BLaER1 treated with 17β-estradiol and CSF1 and Interleukin-3, amounts not matched to agents 10 nM and 100 nM (cell line): ENCODE data around the gene GRWD1.
"Not testable (repeated sequence)": the region's sequence is repeated elsewhere in the genome, so short reads cannot be mapped to it uniquely, and the experiment has no call there.

Experiments used
- H3K27ac ChIP-seq, 11 experiments: shearing (Covaris generic); formaldehyde crosslinking; 2 replicates each; pipeline ENCODE4 v1.8.1; 2022
- H3K27me3 ChIP-seq, 11 experiments: shearing (Covaris generic); formaldehyde crosslinking; 2 replicates each; pipeline ENCODE4 v1.8.1; 2022
- H3K36me3 ChIP-seq, 11 experiments: shearing (Covaris generic); formaldehyde crosslinking; 2 replicates each; pipeline ENCODE4 v1.8.1; 2022
- H3K4me1 ChIP-seq, 10 experiments: shearing (Covaris generic); formaldehyde crosslinking; 2 replicates each; pipeline ENCODE4 v1.8.1; 2022
- H3K4me2 ChIP-seq, 11 experiments: shearing (Covaris generic); formaldehyde crosslinking; 2 replicates each; pipeline ENCODE4 v1.8.1; 2022
- H3K4me3 ChIP-seq, 10 experiments: shearing (Covaris generic); formaldehyde crosslinking; 2 replicates each; pipeline ENCODE4 v1.8.1; 2022
- H3K9ac ChIP-seq, 11 experiments: shearing (Covaris generic); formaldehyde crosslinking; 2 replicates each; pipeline ENCODE4 v1.8.1; 2022
- H3K9me3 ChIP-seq, 11 experiments: shearing (Covaris generic); formaldehyde crosslinking; replicated peaks in 1 of 11; 2 replicates each; pipeline ENCODE4 v1.8.1; 2022
- H4K20me1 ChIP-seq, 11 experiments: shearing (Covaris generic); formaldehyde crosslinking; 2 replicates each; pipeline ENCODE4 v1.8.1; 2022
- Cebpa-rat ChIP-seq, 11 experiments: shearing (Covaris generic); IDR thresholded peaks; 2 replicates each; pipeline ENCODE4 v1.8.1; 2022

Gene GRWD1

DNA sequence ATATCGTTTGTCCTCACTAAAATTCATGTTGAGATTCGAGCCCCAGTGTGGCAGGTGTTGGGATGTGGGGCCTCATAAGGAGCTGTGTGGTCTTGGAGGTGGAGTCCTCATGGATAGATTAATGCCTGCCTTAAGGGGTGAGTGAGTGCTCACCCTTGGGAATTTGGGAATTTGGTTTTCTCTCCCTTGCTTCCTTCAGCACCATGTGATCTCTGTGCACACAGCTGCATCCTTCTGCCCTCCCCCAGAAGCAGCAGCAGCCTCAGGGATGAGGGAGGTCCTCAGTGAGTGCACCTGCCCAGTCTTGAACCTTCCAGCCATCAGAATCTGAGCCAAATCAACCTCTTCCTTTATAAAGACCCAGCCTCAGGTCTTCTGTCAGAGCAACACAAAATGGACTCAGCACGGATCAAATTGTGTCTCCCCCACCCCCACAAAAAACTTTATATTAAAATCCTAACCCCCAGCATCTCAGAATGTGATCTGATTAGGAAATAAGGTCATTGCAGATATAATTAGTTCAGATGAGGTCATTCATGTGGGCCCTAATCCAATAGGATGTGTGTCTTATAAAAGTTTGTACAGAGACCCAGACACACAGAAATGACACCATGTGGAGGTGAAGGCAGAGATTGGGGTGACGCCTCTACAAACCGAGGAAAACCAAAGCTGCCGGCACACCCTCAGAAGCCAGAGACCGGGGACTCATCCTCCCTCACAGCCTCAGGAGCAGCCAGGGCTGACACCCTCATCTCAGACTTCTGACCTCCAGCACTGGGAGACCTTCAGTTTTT lies 36.3 kb downstream of the GRWD1 start:
- peak overlapping the region; percentile 92 to 100 (median 98); a peak in 21 of 22 replicates for H3K4me2 ChIP-seq
- peak overlapping the region in 8 of 11 experiments; percentile 7 to 76 (median 50); a peak in 11 of 22 replicates for H3K27ac ChIP-seq
- no peak for TF ChIP-seq Cebpa-rat (IDR thresholded peaks at IDR 0.05)
- no peaks in the 10 kb centered on the region for H3K9me3 ChIP-seq
- no peak overlapping the region; a peak in 1 of 20 replicates for H3K4me3 ChIP-seq
- peak overlapping the region in 8 of 11 experiments; percentile 3 to 70 (median 37); a peak in 12 of 22 replicates for H3K9ac ChIP-seq
- peaks cover 31 to 44% (median 36%) of the 10 kb centered on the region in 10 experiments for H3K4me1 ChIP-seq
- peaks cover 0 to 43% (median 16%) of the 10 kb centered on the region in 11 experiments; a peak in 14 of 22 replicates for H4K20me1 ChIP-seq
- H3K36me3 ChIP-seq, result peaks cover 10 to 28% (median 23%) of the 10 kb centered on the region in 11 experiments; a peak in 20 of 22 replicates
- H3K27me3 ChIP-seq, result no peaks in the 10 kb centered on the region

DNA sequence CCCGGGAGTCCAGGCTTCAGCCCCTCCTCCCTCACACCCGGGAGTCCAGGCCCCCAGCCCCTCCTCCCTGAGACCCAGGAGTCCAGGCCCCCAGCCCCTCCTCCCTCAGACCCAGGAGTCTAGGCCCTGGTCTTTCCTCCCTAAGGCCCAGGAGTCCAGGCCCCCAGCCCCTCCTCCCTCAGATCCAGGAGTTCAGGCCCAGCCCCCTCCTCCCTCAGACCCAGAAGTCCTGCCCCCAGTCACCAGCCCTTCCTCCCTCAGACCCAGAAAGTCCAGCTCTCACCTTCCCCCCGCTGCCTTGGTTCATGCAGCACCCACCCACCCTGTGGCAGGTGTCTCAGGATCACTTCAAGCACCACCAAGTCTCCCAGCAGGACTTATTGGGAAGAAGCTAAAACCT lies 37.5 kb downstream of the GRWD1 start:
- H3K27ac ChIP-seq, result no peak overlapping the region
- TF ChIP-seq Cebpa-rat (IDR thresholded peaks at IDR 0.05), result no peak
- H3K27me3 ChIP-seq, result no peaks in the 10 kb centered on the region
- peaks cover under 1 to 16% (median 11%) of the 10 kb centered on the region in 11 experiments; a peak in 17 of 22 replicates for H3K36me3 ChIP-seq
- no peak overlapping the region for H3K4me2 ChIP-seq
- H3K4me1 ChIP-seq, result peaks cover 31 to 48% (median 38%) of the 10 kb centered on the region in 10 experiments
- H4K20me1 ChIP-seq, result peaks cover 0 to 30% (median 12%) of the 10 kb centered on the region in 11 experiments; a peak in 11 of 22 replicates
- no peaks in the 10 kb centered on the region for H3K9me3 ChIP-seq
- H3K9ac ChIP-seq, result no peak overlapping the region
- no peak overlapping the region for H3K4me3 ChIP-seq

GRCh38 chr19:48484247-48484893 lies 38.6 kb downstream of the GRWD1 start:
- Histone ChIP-seq H4K20me1 (peaks cover 0 to 20% (median 7%) of the 10 kb centered on the region in 11 experiments; a peak in 11 of 22 replicates), H3K4me1 (peaks cover 31 to 46% (median 38%) of the 10 kb centered on the region in 10 experiments), H3K9ac (no peak overlapping the region), H3K36me3 (peaks cover 0 to 6% (median under 1%) of the 10 kb centered on the region in 11 experiments; a peak in 7 of 22 replicates), H3K9me3 (no peaks in the 10 kb centered on the region), H3K27me3 (no peaks in the 10 kb centered on the region), H3K4me2 (no peak overlapping the region), H3K4me3 (no peak overlapping the region), H3K27ac (no peak overlapping the region)
- TF ChIP-seq Cebpa-rat (IDR thresholded peaks at IDR 0.05), result no peak

GRCh38 chr19:48484931-48485612 lies 39.3 kb downstream of the GRWD1 start:
- Histone ChIP-seq H4K20me1 (peaks cover 0 to 16% (median 0%) of the 10 kb centered on the region in 11 experiments; a peak in 6 of 22 replicates), H3K27ac (no peak overlapping the region), H3K27me3 (peaks cover 0 to 3% (median 0%) of the 10 kb centered on the region in 11 experiments; a peak in 3 of 22 replicates), H3K36me3 (no peaks in the 10 kb centered on the region), H3K4me2 (no peak overlapping the region), H3K9me3 (no peaks in the 10 kb centered on the region), H3K4me1 (peaks cover 28 to 47% (median 39%) of the 10 kb centered on the region in 10 experiments), H3K4me3 (no peak overlapping the region), H3K9ac (no peak overlapping the region)
- no peak for TF ChIP-seq Cebpa-rat (IDR thresholded peaks at IDR 0.05)

- H3K9me3 ChIP-seq, H3K36me3 ChIP-seq, H3K4me2 ChIP-seq, H3K4me3 ChIP-seq, H3K9ac ChIP-seq, H3K27ac ChIP-seq: not testable (repeated sequence)
- H4K20me1 ChIP-seq, result peaks cover 0 to 13% (median 0%) of the 10 kb centered on the region in 11 experiments; a peak in 2 of 22 replicates
- TF ChIP-seq Cebpa-rat (IDR thresholded peaks at IDR 0.05), result 0 out of 22 replicates have a peak, but pooled peaks of 2 of the 11 experiments have one; percentile 9 to 16
- H3K4me1 ChIP-seq, result peaks cover 25 to 45% (median 36%) of the 10 kb centered on the region in 10 experiments
- peaks cover 0 to 17% (median 0%) of the 10 kb centered on the region in 11 experiments; a peak in 7 of 22 replicates for H3K27me3 ChIP-seq
Measured at GRCh38 chr19:48486706-48487105, 40.9 kb downstream of the GRWD1 start.

GRCh38 chr19:48487544-48487943 lies 41.8 kb downstream of the GRWD1 start:
- H3K27ac ChIP-seq, result no peak overlapping the region

DNA sequence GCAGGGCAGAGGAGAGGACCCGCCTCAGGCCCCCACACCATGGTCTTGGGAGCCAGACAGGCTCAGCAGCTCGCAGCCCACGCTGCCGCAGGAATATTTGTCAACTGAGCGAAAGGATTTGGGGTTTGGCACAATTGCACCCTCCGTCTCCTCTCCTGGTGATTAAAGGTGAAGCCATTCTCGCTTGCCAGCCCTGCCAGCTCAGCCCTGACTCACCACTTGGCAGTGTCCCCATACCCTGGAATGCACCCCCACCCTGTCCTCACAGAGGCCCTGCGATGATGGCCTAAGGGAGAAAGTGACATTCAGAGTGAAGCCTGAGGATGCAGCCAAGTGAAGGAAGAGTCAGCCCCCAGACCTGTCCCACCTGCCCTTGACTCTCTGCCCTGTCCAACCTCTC lies 42.2 kb downstream of the GRWD1 start:
- Histone ChIP-seq H3K4me3 (no peak overlapping the region), H3K36me3 (no peaks in the 10 kb centered on the region), H3K9me3 (no peaks in the 10 kb centered on the region), H3K27ac (no peak overlapping the region), H3K9ac (peak overlapping the region in 1 of 11 experiments; percentile 24; a peak in 1 of 22 replicates), H4K20me1 (peaks cover 0 to 13% (median 0%) of the 10 kb centered on the region in 11 experiments; a peak in 2 of 22 replicates), H3K4me1 (peaks cover 28 to 44% (median 37%) of the 10 kb centered on the region in 10 experiments), H3K4me2 (peak overlapping the region in 2 of 11 experiments; percentile 1 to 33; a peak in 2 of 22 replicates), H3K27me3 (peaks cover 0 to 17% (median 0%) of the 10 kb centered on the region in 11 experiments; a peak in 7 of 22 replicates)
- TF ChIP-seq Cebpa-rat (IDR thresholded peaks at IDR 0.05), result no peak

More at GRCh38 chr19:48487544-48487943, 41.8 kb downstream of the GRWD1 start:
- peaks cover 0 to 13% (median 0%) of the 10 kb centered on the region in 11 experiments; a peak in 2 of 22 replicates for H4K20me1 ChIP-seq
- H3K36me3 ChIP-seq, result no peaks in the 10 kb centered on the region
- peaks cover 0 to 17% (median 0%) of the 10 kb centered on the region in 11 experiments; a peak in 7 of 22 replicates for H3K27me3 ChIP-seq
- peaks cover 27 to 45% (median 36%) of the 10 kb centered on the region in 10 experiments for H3K4me1 ChIP-seq
- no peaks in the 10 kb centered on the region for H3K9me3 ChIP-seq
- no peak overlapping the region for H3K4me3 ChIP-seq
- H3K4me2 ChIP-seq, result 0 out of 22 replicates have a peak overlapping the region, but pooled peaks of 1 of the 11 experiments have one; percentile 33
- peak overlapping the region in 1 of 11 experiments; percentile 24; a peak in 1 of 22 replicates for H3K9ac ChIP-seq
- no peak for TF ChIP-seq Cebpa-rat (IDR thresholded peaks at IDR 0.05)

- not testable (repeated sequence) for H3K4me3 ChIP-seq, H3K36me3 ChIP-seq, H3K9me3 ChIP-seq, H3K27ac ChIP-seq
- peaks cover under 1 to 17% (median 1%) of the 10 kb centered on the region in 11 experiments; a peak in 20 of 22 replicates for H3K27me3 ChIP-seq
- peak overlapping the region in 1 of 11 experiments; percentile 24; a peak in 1 of 22 replicates for H3K9ac ChIP-seq
- H3K4me1 ChIP-seq, result peaks cover 28 to 44% (median 36%) of the 10 kb centered on the region in 10 experiments
- H4K20me1 ChIP-seq, result peaks cover 0 to 13% (median 0%) of the 10 kb centered on the region in 11 experiments; a peak in 2 of 22 replicates
- H3K4me2 ChIP-seq, result peak overlapping the region in 1 of 11 experiments; percentile 33; a peak in 1 of 22 replicates
Measured at GRCh38 chr19:48488478-48488877, 42.7 kb downstream of the GRWD1 start.
